AG08395 (cell line): ENCODE measurements around the gene ACOXL.

Experiments used
- DNase-seq: peaks from one replicate; pipeline ENCODE4 v3.0.0; 2012; ENCODE audit warnings: mixed read lengths, low spot score

ACOXL gene

GRCh38 chr2:110875384-110875725 lies 143.0 kb downstream of the ACOXL start:
- no peak for DNase-seq

- DNase-seq = no peak
These were observed 144.0 kb downstream of the ACOXL start for GRCh38 chr2:110876167-110876999.

- no peak for DNase-seq
These were observed 144.9 kb downstream of the ACOXL start for GRCh38 chr2:110877031-110877827.

- no peak for DNase-seq
These were observed 145.8 kb downstream of the ACOXL start for GRCh38 chr2:110878150-110878549.

- no peak for DNase-seq
These were observed 149.5 kb downstream of the ACOXL start for GRCh38 chr2:110881908-110882307.

GRCh38 chr2:110883406-110883805 lies 151.0 kb downstream of the ACOXL start:
- DNase-seq = no peak

GRCh38 chr2:110885256-110885655 lies 152.9 kb downstream of the ACOXL start:
- DNase-seq = no peak

- no peak for DNase-seq
These were observed 154.6 kb downstream of the ACOXL start for GRCh38 chr2:110886826-110887573.

GRCh38 chr2:110888411-110888810 lies 156.0 kb downstream of the ACOXL start:
- DNase-seq = no peak

GRCh38 chr2:110891626-110892025 lies 159.3 kb downstream of the ACOXL start:
- DNase-seq = no peak

GRCh38 chr2:110896226-110896625 lies 163.9 kb downstream of the ACOXL start:
- no peak for DNase-seq

- no peak for DNase-seq
These were observed 165.6 kb downstream of the ACOXL start for GRCh38 chr2:110897966-110898365.

- DNase-seq = no peak
These were observed 167.8 kb downstream of the ACOXL start for GRCh38 chr2:110900191-110900590.

- DNase-seq = peak; percentile 4
These were observed 171.2 kb downstream of the ACOXL start for GRCh38 chr2:110903548-110903947.

GRCh38 chr2:110904116-110904778 lies 171.9 kb downstream of the ACOXL start:
- DNase-seq = no peak

- no peak for DNase-seq
These were observed 172.4 kb downstream of the ACOXL start for GRCh38 chr2:110904779-110905148.

- no peak for DNase-seq
These were observed 172.8 kb downstream of the ACOXL start for GRCh38 chr2:110905217-110905616.

- no peak for DNase-seq
These were observed 174.4 kb downstream of the ACOXL start for GRCh38 chr2:110906613-110907298.

GRCh38 chr2:110909501-110909900 lies 177.1 kb downstream of the ACOXL start:
- no peak for DNase-seq

GRCh38 chr2:110910423-110910822 lies 178.1 kb downstream of the ACOXL start:
- no peak for DNase-seq

- DNase-seq = no peak
These were observed 187.4 kb downstream of the ACOXL start for GRCh38 chr2:110919738-110920137.

- no peak for DNase-seq
These were observed 193.1 kb downstream of the ACOXL start for GRCh38 chr2:110925479-110925878.
